ENCODE data around the gene GSG1L. TPM values are rescaled to one million over a fixed set of nuclear protein-coding genes. Genes with fewer than 3 reads are reported as not detected.

The GSG1L gene
- total RNA-seq, 1 donor from 2014 or later, result 1.4 TPM

DNA sequence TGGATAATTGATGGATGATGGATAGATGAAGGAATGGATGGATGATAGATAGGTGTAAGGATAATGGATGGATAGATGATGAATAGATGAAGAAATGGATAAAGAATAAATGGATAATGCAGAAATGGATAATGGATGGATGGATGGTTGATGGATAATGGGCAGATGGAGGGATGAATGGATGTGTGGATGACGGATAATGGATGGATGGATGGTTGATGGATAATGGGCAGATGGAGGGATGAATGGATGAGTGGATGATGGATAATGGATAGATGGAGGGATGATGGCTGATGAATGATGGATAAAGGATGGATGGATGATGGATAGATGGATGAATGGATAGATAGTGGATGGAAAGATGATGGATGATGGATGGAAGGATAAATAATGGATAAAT lies 274.4 kb downstream of the GSG1L start:
- no peak for DNase-seq

DNA sequence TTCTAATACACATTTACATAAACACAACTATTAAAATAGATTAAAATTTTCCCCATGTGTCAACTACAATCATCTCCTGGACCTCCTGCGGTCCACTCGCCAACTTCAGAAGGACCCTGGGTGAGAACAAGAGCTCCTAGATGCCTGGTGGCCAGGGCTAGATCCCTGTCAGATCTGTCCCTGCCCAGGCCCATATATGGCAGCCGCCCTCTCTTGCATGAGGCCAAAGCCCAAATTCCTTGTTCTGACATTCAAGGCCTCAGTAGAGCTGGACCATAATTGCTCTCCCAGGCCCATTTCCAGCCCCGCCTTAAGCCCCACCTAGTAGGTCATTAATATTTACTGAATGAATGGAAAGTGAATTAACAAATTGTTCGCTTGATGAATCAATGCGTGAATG lies 275.8 kb downstream of the GSG1L start:
- DNase-seq, result no peak

DNA sequence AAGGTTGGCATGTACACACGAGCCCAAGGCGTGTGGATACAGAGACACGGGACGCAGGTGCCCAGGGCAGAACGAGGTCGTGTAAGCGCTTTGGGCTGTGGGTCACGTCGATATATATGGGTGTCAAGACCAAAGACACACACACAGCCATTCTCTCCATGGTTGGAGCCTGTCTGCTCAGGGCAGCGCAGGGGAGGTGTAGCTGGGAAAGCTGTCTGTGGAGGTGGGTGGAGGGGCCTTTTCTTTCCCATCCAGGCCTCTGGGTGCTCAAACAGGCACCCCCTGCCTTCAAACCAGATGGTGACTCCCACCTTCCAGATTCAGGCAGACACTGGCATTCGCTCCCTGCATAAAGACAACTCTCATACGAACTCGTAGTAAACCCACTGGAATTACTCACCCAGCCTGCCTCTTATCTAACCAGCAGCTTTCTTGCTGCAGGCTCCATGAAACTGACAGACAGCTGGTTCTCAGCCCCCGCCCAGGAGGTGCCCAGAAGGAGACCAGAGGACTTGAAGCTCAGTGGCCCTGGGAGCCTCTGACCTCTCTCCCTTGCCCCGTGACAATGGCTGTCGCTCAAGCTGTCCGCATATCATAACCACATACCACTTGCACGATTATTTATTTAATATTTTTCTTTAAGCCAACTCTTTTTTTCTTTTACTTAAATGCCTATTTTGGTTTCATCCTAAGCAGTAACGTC lies 276.4 kb downstream of the GSG1L start:
- DNase-seq, result no peak

DNA sequence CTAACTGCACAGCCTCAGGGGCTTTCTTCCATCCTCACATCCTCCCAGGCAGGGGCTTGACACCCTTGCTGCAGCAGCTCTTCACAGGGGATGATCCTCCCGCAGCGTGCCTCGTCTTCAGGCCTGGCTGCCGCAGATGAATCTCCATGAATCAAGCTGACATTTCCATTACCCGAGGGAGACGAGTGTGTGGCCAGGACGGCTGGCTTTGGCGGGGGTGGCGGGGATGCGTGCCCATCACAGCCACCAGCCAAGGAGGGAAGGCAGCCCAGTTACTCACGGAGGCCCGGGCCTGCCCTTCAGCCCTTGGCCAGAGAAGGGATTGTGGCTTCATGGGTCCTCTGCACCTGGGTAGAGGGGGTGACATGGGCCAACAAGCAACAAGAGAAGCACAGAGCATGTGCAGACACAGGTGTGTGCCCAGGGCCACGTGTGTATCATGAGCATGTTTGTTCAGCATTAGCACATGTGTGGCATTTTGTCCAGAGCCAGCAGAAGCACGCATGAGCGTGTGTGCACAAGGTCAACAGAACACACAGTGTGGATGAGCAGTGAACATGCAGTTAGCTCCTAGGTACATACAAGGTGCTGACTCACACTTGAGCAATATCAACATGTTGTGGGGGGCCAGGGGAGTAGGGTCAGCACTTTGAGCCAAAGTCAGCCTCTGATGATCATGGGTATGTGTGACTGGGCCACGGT lies 277.1 kb downstream of the GSG1L start:
- DNase-seq, result no peak

DNA sequence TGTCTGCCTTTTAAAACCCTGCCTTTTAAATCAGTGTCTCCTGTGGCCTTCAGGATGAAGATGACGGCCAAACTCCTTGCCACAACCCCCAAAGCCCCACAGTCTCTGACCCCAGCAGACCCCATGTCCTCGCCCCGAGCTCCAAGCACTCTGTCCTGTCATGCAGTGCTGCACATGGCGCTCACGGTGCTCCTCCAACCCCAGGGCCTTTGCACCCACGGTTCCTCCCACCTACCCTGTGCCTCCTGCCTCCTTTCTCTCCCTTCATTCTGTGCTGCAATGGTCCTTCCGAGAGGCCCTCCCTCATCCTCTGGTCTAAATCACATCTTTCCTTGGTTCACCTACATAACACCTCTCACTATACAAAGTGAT lies 278.2 kb downstream of the GSG1L start:
- DNase-seq, result no peak

DNA sequence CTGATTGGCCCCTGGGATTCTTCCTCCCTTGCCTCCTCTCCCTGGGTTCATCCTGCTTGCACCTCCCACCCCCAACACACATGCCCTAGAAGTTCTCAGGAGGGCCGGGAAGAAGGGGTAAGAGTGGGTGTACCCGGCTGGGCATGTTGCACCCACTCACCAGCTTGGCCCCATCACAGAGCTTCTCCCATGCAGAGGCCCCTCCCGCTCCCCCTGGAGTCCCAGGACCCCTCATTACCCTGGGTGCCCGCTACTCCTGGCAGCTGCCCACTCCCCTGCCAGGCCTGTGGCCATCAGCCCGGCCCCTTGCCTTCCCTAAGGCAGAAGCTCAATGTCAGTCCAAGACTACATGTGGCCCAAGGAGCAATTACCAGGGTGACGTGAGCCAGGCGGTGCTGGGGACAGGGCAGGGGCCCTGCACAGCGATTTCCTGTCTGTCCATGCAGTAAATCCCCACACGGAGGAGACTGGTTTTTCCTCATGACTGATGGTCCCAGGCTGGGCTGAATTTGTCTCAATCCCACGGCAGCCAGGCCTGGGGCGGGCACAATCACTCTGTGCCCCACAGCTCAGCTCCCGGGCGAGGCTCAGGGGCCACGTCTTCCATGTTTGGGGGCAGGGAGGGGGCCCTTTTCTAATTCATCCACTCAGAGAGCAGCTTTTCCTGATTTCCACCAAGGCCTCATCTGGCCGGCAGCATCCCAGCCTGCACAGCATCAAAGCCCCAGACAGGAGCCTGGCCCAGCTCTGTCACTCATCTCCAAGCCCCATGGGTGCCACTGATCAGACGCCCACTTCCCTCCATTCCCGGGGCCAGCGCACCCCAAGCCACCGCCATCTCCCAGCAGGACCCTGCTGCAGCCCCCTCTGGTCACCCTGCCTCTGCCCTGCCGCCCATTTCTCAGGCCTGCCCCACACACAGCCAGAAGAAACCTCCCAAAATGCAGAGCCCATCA lies 278.9 kb downstream of the GSG1L start:
- no peak for DNase-seq

DNA sequence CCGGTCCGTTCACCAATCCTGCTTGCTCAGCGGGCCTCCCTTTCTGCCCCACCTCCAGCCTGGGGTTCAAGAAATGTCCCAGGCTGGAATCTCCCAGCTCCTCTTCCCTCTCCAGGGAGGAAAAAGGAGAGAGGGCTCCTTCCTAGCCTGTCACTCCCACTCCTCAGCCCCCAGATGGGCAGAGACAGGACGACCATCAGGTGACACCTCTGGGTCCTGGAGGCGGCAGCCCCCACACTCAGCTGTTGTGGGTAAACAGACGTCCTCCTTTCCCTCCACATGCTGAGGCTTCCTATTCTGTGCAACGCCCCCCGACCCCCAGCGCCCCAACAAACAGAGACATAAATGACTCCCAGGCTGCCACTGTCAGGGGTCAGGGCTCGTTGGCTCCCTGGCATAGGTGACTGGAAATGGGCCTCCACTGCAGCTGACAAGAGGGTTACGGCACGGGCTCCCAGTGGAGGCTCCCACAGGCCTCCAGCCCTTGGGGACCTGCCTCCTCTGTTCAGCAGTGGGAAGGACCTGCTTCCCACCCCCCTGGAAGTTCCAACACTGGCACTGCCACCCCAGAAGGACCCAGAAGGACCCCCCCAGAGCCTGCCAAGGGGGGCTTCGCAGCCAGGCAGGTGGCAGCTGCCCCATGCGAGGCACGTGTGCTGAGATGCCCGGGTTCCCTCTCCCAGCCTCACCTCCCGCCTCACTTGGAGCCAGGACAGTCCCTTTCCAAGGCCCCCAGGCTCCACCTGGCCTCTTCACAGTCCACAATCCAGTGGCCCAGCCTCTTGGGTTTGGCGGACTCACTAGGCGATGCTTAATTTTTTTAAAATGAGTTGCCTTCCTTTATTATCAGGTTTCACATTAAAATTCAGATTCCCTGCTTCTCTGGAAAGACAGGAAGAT lies 281.3 kb downstream of the GSG1L start:
- DNase-seq, result no peak

DNA sequence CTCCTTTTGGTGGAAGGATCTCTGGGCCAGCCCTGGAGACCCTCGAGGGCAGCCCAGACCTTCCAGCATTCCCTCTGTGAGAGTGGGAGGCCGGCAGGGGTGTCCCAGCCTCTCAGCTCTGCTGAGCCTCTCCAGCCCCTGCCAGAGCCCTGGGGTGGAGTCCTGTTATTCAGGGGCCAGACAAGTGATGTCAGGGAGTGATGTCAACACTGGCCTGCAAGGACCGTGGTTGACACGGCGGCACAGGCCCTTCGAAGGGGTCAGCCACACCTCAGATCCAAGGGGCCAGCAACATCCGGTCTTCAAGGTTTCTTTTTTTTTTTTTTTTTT lies 282.4 kb downstream of the GSG1L start:
- DNase-seq, result no peak

DNA sequence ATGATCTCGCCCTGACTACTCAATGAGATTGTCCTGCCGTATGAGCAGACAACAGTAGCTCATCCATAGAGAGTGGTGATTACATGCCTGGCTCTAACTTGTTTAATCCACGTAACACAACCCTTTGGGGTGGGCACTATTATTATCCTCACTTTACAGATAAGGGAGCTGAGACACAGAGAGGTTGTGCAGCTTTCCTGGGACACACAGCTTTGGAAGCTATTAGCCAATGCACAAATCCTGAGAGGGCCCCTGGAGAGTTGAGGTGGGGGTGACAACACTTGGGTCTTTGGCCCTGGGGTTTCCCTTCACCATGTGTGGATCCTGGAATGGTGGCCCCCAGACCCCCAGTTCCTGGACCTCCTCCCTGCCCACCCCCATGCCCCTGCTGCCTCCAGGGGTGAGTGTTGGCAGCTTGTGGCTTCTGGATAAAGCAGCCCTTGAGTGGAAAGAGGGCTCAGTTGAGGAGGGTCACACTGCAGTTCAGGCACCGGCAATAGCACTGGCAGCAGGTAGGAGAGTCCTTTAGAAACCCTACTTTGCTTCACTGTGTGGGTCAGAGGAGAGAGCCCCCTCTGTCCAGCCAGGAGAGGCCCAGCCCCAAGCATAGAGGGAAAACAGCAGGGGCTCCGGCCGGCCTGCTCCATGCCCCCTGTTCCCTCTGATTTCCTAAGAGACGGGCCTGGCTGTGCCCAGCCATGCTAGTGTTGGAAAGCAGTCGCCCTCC lies 282.9 kb downstream of the GSG1L start:
- DNase-seq, result no peak

DNA sequence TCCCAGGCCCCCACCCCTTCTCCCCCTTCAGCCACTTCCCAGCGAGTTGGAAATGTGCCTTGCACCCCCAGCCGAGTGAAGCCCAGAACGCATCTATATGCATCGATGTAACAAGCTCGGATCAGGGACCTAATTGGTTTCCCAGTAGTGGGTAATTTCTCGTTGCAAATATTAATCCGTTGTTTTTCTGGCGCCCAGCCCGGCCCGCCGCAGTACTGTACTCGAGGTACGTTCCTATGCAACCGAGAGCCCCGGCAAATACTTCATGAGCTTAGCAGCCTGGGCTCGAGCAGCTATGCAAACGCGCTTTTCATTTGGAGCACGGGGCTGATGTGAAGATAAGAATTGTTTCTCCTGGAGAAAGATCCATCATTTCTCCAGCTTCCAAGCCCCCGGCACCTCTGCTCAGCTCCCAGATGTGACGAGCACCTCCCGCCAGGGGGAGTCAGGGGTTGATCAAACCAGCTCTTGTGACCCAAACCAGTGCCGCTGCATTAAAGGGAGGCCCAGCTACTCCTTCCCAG lies 283.8 kb downstream of the GSG1L start:
- DNase-seq, result peak; percentile 69

DNA sequence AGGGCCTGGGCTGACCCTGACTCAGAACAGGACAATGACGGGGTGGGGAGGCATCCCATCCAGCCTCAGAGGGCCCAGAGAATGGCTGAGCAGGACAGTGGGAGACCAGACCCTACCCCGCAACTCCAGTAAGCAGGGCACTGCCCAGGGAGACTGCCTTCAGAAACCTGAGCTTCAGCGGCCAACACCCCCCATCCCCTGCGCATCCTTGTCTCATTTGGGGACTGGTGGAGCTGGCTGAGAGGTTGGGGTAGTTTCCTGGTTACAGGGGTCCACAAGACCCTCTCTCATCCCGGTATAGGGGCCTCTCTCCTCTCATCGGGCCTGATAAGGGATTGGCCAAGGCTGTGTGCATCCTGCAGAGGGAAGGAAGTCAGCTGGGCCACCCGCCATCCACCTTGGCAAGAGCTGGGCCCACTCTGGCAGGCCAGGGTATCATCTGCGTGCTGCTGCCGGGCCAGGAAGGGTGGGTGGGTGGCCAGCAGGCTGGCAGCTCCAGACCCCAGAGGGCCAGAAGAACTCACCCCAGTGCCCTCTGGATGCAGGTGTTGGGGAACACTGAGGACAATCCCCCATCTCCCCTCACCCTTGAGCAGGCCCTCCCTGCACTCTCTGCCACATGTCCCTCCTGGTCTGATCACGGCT lies 284.5 kb downstream of the GSG1L start:
- no peak for DNase-seq

DNA sequence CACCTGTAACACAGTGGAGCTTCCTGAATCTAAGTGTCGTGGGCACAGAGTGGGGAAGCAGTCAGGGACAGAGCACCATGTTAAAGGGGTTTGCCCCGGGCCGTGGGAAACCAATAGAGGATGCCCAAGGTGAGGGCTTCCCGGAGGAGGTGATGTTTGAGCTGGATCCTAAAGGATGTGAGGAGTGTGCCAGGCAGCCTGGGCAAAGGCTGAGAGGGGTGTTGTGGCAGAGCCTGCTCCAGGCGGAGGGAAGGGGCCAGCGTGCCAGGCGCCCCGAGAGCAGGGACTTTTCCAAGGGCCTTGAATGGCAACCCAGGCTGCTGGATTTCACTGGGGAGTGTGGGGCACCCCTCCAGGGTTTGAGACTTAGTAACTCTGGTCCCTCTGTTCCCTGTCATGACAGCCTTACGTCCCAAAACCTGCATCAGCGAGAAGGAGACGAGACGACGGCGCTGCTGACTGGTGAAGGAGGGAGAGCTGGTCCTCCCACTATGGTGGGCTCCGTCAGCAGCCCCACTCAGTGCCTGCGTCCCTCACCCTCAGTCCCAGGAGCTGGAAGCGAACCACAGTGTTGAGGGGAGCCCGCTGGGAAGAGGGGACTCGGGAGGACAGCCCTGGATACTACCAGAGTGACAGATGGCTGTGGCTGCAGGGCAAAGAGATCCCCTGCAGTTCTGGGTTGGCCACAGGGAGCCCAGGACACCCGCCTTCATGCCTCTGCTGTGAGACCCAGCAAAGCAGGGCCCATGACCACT lies 285.2 kb downstream of the GSG1L start:
- DNase-seq, result no peak

DNA sequence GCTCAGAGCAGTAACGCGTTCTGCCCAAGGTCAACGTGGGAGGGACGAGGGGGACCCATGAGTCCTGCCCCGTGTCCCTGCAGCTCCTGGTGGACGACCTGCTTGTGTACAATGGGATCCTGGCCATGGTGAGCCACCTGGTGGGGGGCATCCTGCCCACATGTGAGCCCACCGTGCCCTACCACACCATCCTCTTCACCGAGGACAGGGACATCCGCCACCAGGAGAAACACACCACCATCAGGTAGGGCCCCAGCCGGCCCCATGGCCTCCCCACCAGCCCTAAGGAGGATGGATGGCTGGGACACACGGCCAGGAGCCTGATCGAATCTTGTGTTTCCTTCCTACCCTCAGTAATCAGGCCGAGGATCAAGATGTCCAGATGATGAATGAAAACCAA lies 286.0 kb downstream of the GSG1L start:
- no peak for DNase-seq

DNA sequence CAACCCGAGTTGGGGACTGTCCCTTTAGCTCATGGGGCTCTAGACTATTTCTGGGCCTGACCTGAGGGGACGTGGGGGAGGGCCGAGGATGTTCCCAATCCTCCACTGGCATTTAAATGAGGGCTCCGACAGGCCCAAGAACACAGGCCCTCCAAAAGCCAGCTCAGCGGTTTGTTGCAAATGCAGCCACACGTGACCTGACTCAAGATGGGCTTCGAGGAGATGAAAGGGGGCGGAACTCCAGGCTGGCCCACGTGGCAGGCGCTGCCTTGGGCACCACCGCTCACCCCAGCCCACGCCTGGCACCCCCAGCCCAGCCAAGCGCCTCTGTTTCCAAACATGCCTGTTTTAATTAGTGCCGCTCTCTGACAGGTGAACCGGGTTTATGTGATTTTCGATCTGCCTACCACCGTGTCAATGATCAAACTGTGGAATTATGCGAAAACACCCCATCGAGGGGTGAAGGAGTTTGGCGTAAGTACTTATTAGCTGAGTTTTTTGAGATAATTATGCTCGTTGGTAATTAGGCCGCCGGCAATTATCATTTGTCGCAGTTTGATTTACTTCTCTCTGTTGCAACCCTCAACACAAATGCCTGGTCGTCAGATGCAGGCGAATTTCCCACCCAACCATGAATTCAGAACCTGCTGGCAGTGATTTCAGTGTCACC lies 286.8 kb downstream of the GSG1L start:
- DNase-seq, result no peak

DNA sequence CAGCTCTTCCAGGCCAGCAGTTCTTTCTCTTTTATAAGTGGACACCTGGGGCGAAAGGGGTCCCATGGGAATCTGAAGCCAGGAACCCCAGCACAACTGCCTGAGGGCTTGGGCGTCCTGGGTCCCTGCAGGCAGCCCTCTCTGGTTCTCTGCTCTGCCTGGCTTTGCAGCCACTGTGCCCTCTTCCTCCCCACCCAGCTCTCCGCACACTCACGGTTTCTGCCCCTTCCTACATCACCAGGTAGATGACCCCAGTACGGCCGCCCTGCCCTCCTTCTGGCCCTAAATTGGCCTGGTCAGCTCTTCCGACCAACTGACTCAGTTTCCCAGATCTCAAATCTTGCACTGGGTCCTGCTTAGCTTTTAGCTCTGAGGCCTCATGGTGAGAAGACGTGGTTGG lies 288.3 kb downstream of the GSG1L start:
- DNase-seq, result no peak

DNA sequence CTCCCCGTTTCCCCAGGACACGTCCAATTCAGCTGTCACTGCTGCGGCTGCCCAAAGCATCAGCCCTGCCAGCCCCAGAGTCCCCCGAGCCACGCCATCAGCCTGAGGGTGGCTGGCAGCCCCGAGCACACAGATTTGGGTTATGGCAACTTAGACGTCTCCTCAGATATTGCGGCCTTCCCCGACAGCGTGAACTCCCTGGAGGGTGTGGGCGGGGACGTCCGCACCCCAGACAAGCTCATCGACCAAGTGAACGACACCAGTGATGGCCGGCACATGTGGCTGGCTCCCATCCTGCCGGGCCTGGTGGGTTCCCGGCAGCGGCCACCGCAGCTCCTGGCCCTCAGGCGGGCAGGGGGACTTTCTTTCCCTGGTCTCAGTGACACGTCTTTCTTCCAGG lies 288.7 kb downstream of the GSG1L start:
- DNase-seq, result no peak

DNA sequence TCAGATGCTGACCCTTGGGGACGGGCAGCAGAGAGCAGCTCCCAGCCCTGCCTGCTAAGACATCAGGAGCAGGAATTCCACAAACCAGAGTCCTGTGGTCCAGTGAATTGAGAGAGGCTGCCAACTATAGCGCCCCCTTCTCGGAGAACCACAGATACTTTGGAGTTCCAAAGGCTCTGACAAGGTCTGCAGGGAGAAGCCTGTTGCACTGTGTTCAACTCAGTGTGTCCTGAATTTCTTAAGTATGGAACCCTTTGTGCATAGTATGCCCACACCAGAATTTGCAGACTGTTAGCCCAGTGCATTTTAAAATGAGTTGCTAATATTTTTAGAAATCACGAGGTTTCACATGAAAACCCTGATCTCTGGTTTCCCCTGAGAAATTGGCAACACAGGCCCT lies 290.2 kb downstream of the GSG1L start:
- no peak for DNase-seq

DNA sequence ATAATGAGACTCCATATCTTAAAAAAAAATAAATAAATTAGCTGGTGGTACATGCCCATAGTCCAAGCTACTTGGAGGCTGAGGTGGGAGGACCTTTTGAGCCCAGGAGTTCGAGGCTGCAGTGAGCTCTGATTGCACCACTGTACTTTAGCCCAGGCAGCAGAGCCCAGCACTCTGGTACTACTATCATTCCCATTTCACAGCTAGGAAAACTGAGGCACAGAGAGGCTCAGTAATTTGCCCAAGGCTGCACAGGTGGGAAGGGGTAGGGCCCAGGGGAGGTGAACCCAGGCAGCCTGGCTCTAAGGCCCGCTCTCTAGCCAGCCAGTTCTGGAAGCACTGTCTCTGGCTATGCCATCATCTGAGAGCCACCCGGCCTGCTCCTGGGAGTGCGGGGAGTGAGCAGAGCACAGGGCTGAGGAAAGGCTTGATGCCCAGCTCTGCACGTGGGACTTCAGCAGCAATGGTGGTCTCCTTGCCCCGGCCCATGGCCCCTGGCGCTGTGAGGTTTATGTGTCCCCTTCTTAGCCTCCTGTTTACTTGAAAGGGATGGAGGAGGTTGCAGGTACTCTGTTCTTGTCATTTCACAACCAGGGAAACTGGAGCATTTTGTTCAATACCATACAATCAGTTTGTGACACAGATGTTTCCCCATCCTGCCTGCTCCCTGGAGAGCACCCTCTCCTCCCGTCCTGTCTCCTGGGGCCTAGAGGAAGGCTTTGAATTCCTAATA lies 291.3 kb downstream of the GSG1L start:
- no peak for DNase-seq
